Ascending aorta (tissue), 2 donors: Measurements from ENCODE around the gene DNAJC13. TPM values are rescaled to one million over a fixed set of nuclear protein-coding genes. Genes with fewer than 3 reads are reported as not detected.
"Not testable (repeated sequence)": the region's sequence is repeated elsewhere in the genome, so short reads cannot be mapped to it uniquely, and the experiment has no call there.

Experiments
- DNase-seq, 2 donors: peaks; one replicate each; pipeline ENCODE4 v3.0.0-alpha.2; 2019; ENCODE audit warnings: low spot score in 2 of 2
- H3K27ac ChIP-seq, 2 donors: fragments of 200-600 bp; sonication (generic); one replicate each; pipeline ENCODE4 v1.5.1; 2016 to 2017; ENCODE audit warnings: mild to moderate bottlenecking in 1 of 2
- H3K27me3 ChIP-seq: fragments of 200-600 bp; sonication (generic); one replicate; pipeline ENCODE4 v1.5.1; 2017
- H3K36me3 ChIP-seq, 2 donors: fragments of 200-600 bp; sonication (generic); one replicate each; pipeline ENCODE4 v1.5.1; 2016
- H3K4me1 ChIP-seq, 2 donors: fragments of 200-600 bp; sonication (generic); one replicate each; pipeline ENCODE4 v1.5.1; 2016 to 2017; ENCODE audit warnings: mild to moderate bottlenecking in 1 of 2
- H3K4me3 ChIP-seq, 2 donors: fragments of 200-600 bp; sonication (generic); one replicate each; pipeline ENCODE4 v1.5.1; 2016 to 2017; ENCODE audit warnings: mild to moderate bottlenecking in 1 of 2
- H3K9me3 ChIP-seq, 2 donors: fragments of 200-600 bp; sonication (generic); one replicate each; pipeline ENCODE4 v1.5.1; 2016
- CTCF ChIP-seq, 3 experiments: fragments of 200-600 bp in 2 of 3; fragments of 450-650 bp in 1 of 3; sonication (generic) in 2 of 3; IDR thresholded peaks; one replicate each; pipeline ENCODE4 v1.5.1; 2016 to 2019; ENCODE audit warnings: antibody characterized with exemption in 3 of 3, mild to moderate bottlenecking in 1 of 3, moderate library complexity in 1 of 3
- intact Hi-C: fragments of 100-400 bp; cut with DNase I; formaldehyde crosslinking; loops from one replicate; pipeline ENCODE4 v1.15.1; 2023
- total RNA-seq: library from RNA; depleted of rRNA; stranded (reverse); fragments of >200 nt; gene quantifications from one replicate; pipeline ENCODE4 v1.1.0, GENCODE V29; 2016

Gene DNAJC13
- total RNA-seq, 1 donor from 2014 or later: 29.4 TPM

DNA sequence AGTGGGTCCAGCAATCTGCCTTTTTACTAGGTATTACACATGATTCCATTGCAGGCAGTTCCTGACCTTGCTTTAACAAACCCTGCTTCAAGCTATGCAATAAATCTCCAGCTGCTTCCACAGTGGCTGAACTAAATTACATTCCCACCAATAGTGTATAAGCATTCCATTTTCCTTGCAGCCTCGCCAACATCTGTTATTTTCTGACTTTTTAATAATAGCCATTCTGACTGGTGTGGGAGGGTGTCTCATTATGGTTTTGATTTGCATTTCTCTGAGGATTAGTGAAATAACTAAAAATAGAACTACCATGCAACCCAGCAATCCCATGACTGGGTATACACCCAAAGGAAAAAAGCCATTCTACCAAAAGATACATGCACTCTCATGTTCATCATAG is 36.4 kb upstream of the DNAJC13 start:
- no peak for DNase-seq
- no peak for TF ChIP-seq CTCF (IDR thresholded peaks at IDR 0.05)
- H3K4me1 ChIP-seq: no peaks in the 10 kb centered on the region
- no peak overlapping the region for H3K4me3 ChIP-seq
- H3K27me3 ChIP-seq: no peaks in the 10 kb centered on the region
- H3K36me3 ChIP-seq: no peaks in the 10 kb centered on the region
- no peaks in the 10 kb centered on the region for H3K9me3 ChIP-seq
- intact Hi-C loops: no loop called here
- no peak overlapping the region for H3K27ac ChIP-seq

DNA sequence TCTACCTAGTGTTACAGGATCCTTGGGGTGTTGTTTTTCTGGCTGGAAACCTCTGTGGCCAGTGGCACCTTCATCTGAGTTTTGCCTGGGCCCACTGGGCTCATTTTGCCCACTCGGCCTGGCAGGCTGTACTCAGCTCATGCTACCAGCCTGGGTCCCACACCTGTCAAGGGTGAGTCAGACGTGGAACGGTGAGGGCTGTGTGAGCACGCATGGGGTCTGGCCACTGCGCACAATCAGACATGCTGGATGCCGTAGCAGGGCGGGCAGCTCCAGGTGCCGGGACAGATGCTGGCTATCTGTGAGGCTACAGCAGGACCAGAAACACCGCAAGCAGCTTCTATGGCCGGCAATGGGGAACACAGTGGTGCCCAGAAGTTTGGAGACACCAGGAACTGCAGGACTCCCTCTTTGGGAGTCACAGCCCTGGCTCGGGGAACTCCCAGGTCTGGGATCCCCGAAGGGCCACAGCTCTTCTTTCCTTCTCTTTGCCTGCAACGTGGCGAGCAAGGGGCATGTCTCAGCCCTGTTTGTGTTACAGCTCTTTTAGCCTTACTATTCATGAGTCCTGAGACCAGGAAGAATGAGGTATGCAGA is 35.9 kb upstream of the DNAJC13 start:
- Histone ChIP-seq H3K9me3 (no peaks in the 10 kb centered on the region), H3K36me3 (no peaks in the 10 kb centered on the region), H3K4me1 (no peaks in the 10 kb centered on the region), H3K4me3 (no peak overlapping the region), H3K27ac (no peak overlapping the region), H3K27me3 (no peaks in the 10 kb centered on the region)
- intact Hi-C loops: no loop called here
- DNase-seq: no peak
- TF ChIP-seq CTCF (IDR thresholded peaks at IDR 0.05): no peak

DNA sequence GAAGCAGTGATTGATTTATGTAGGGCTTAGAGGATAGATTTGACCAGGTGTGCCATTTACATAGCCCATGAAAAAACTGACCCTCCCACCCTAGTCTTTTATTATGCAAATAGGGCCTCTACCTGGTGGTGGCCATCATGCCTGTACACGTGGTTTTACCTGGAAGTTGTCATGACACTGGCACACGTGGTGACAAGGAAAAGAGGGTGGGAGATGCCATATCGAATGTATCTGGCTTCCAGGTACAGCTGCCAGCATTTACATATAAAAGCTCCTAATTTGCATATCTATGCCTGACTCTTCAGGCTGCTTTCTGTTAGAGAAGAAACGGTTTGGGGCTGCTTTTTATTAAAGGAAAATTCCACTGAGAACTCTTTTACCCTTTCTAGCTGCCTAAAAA is 35.0 kb upstream of the DNAJC13 start:
- Histone ChIP-seq H3K4me1 (no peaks in the 10 kb centered on the region), H3K27me3 (no peaks in the 10 kb centered on the region), H3K36me3 (no peaks in the 10 kb centered on the region), H3K4me3 (no peak overlapping the region), H3K27ac (no peak overlapping the region), H3K9me3 (no peaks in the 10 kb centered on the region)
- no peak for DNase-seq
- TF ChIP-seq CTCF (IDR thresholded peaks at IDR 0.05): no peak
- intact Hi-C loops: no loop called here

- no peaks in the 10 kb centered on the region for H3K4me1 ChIP-seq
- H3K27me3 ChIP-seq: no peaks in the 10 kb centered on the region
- DNase-seq: no peak
- H3K36me3 ChIP-seq: no peaks in the 10 kb centered on the region
- no peak overlapping the region for H3K4me3 ChIP-seq
- H3K9me3 ChIP-seq: no peaks in the 10 kb centered on the region
- no peak overlapping the region for H3K27ac ChIP-seq
- TF ChIP-seq CTCF (IDR thresholded peaks at IDR 0.05): no peak
- intact Hi-C loops: no loop called here
Observed at GRCh38 chr3:132382688-132383194, 34.6 kb upstream of the DNAJC13 start.

DNA sequence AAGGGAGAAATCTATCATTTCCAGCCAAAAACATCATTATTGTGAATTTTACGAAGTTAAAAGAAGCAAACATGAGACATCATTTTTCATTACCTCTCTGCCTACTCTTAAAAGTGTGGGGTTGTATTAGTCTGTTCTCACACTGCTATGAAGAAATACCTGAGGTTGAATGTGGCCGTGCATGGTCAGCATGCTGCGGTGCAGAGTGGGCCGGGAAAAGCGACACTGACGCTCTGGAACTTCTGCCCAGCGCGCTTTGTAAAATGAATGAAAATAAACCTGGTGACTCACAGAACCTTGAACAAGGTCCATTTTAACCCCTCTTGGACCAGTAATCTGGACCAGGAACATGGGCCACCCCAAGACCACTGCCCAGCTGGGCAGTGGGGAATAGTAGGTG is 31.0 kb upstream of the DNAJC13 start:
- no peak for DNase-seq
- H3K9me3 ChIP-seq: no peaks in the 10 kb centered on the region
- H3K36me3 ChIP-seq: no peaks in the 10 kb centered on the region
- no peaks in the 10 kb centered on the region for H3K27me3 ChIP-seq
- TF ChIP-seq CTCF (IDR thresholded peaks at IDR 0.05): no peak
- intact Hi-C loops: no loop called here
- H3K4me1 ChIP-seq: no peaks in the 10 kb centered on the region
- H3K4me3 ChIP-seq: no peak overlapping the region
- no peak overlapping the region for H3K27ac ChIP-seq

GRCh38 chr3:132392675-132393074 is 24.6 kb upstream of the DNAJC13 start:
- H3K27me3 ChIP-seq, H3K36me3 ChIP-seq, H3K9me3 ChIP-seq, H3K4me3 ChIP-seq, DNase-seq, H3K27ac ChIP-seq, H3K4me1 ChIP-seq, intact Hi-C loops: not testable (repeated sequence)
